ENCODE data around the gene ERCC6. TPM values are rescaled to one million over a fixed set of nuclear protein-coding genes. Genes with fewer than 3 reads are reported as not detected.

The ERCC6 gene
- polyA plus RNA-seq, 1 of the 3 experiments (the other 2 are of a cell fraction), result 4.5 TPM

- H4K20me1 ChIP-seq (ENCODE audit: insufficient read depth), result no peaks in the 10 kb centered on the region
- no peaks in the 10 kb centered on the region for H3K36me3 ChIP-seq (replicated peaks in 1 of 2; ENCODE audit: control insufficient read depth in 1 of 2, insufficient read depth in 2 of 2, low read length in 1 of 2)
- no peaks in the 10 kb centered on the region for H3F3A ChIP-seq (replicated peaks; ENCODE audit: insufficient read depth)
- H3K27me3 ChIP-seq (ENCODE audit: insufficient read depth), result no peaks in the 10 kb centered on the region
- no peaks in the 10 kb centered on the region for H3K9me2 ChIP-seq
- no peak for TF ChIP-seq FOSL2 (IDR thresholded peaks at IDR 0.05; ENCODE audit: borderline replicate concordance, low read depth)
- no peak for TF ChIP-seq SMC3 (IDR thresholded peaks at IDR 0.05; ENCODE audit: low read depth, low read length)
- no peak for TF ChIP-seq REST (IDR thresholded peaks at IDR 0.05; ENCODE audit: low read depth, low read length)
- no peak for TF ChIP-seq SIN3A (IDR thresholded peaks at IDR 0.05; ENCODE audit: borderline replicate concordance, low read depth, low read length)
- TF ChIP-seq NFIC (IDR thresholded peaks at IDR 0.05; ENCODE audit: borderline replicate concordance), result no peak
- TF ChIP-seq CHD2 (IDR thresholded peaks at IDR 0.05; ENCODE audit: low read length, partially characterized antibody), result no peak
- no peak for TF ChIP-seq ELF1 (IDR thresholded peaks at IDR 0.05)
- TF ChIP-seq GABPA (IDR thresholded peaks at IDR 0.05; ENCODE audit: low read depth), result no peak
- no peak for TF ChIP-seq MAX (IDR thresholded peaks at IDR 0.05; ENCODE audit: low read depth)
- TF ChIP-seq POLR2AphosphoS5 (IDR thresholded peaks at IDR 0.05; ENCODE audit: low read depth, low read length), result no peak
- TF ChIP-seq NRF1 (IDR thresholded peaks at IDR 0.05; ENCODE audit: low read depth, low read length), result no peak
- TF ChIP-seq GATA2 (CRISPR knock-in tag; IDR thresholded peaks at IDR 0.05), result no peak
- no peak for TF ChIP-seq YY1 (IDR thresholded peaks at IDR 0.05; ENCODE audit: low read depth)
- no peak for TF ChIP-seq IRF3 (IDR thresholded peaks at IDR 0.05; ENCODE audit: low read depth, low read length)
- TF ChIP-seq RAD21 (IDR thresholded peaks at IDR 0.05; ENCODE audit: low read length), result no peak
- no peak for TF ChIP-seq RCOR1 (IDR thresholded peaks at IDR 0.05; ENCODE audit: low read length)
- TF ChIP-seq EP300 (IDR thresholded peaks at IDR 0.05; ENCODE audit: borderline replicate concordance in 1 of 2, low read depth in 1 of 2, low read length in 1 of 2), result no peak
- no peak for TF ChIP-seq ZBTB33 (IDR thresholded peaks at IDR 0.05; ENCODE audit: borderline replicate concordance, low read depth)
- no peak for TF ChIP-seq MXI1 (IDR thresholded peaks at IDR 0.05; ENCODE audit: low read depth, low read length)
- TF ChIP-seq JUND (IDR thresholded peaks at IDR 0.05), result no peak
- no peak overlapping the region for H3K9ac ChIP-seq
- POLR2A ChIA-PET, result no interaction called here
- no peaks in the 10 kb centered on the region; a peak in 1 of 4 replicates for H3K4me1 ChIP-seq (ENCODE audit: control insufficient read depth in 1 of 2, insufficient read depth in 2 of 2, low read depth in 1 of 2, low read length in 1 of 2)
- 64% methylated on average over 4 of the region's 4 CpGs for WGBS (ENCODE audit: low lambda C conversion rate)
- DNase-seq, result no peak
- H2AFZ ChIP-seq (ENCODE audit: low read depth), result no peak overlapping the region
- H3K9me3 ChIP-seq, result no peaks in the 10 kb centered on the region
- no peak overlapping the region for H3K27ac ChIP-seq (ENCODE audit: low read depth in 2 of 2, low read length in 1 of 2)
- no peak overlapping the region for H3K4me3 ChIP-seq (ENCODE audit: low read depth in 2 of 2, low read length in 1 of 2)
- no peak overlapping the region for H3K4me2 ChIP-seq
- H3K79me2 ChIP-seq (ENCODE audit: insufficient read depth), result no peaks in the 10 kb centered on the region
- CTCF ChIA-PET, result no interaction called here
Observed at GRCh38 chr10:49587981-49588380, 49.1 kb upstream of the ERCC6 start.

All from SK-N-SH (cell line).